Endometrium (tissue), 2 donors: ENCODE data around the gene ACER3.
"Not testable (repeated sequence)": the region's sequence is repeated elsewhere in the genome, so short reads cannot be mapped to it uniquely, and the experiment has no call there.

Source experiments
- FAIRE-seq: peaks from 2 replicates; lab custom pipeline; 2012; peaks lifted over from hg19 to GRCh38; lab: Jason Lieb, UNC
- donor health status: control.
- donor health status: control.

The ACER3 gene

DNA sequence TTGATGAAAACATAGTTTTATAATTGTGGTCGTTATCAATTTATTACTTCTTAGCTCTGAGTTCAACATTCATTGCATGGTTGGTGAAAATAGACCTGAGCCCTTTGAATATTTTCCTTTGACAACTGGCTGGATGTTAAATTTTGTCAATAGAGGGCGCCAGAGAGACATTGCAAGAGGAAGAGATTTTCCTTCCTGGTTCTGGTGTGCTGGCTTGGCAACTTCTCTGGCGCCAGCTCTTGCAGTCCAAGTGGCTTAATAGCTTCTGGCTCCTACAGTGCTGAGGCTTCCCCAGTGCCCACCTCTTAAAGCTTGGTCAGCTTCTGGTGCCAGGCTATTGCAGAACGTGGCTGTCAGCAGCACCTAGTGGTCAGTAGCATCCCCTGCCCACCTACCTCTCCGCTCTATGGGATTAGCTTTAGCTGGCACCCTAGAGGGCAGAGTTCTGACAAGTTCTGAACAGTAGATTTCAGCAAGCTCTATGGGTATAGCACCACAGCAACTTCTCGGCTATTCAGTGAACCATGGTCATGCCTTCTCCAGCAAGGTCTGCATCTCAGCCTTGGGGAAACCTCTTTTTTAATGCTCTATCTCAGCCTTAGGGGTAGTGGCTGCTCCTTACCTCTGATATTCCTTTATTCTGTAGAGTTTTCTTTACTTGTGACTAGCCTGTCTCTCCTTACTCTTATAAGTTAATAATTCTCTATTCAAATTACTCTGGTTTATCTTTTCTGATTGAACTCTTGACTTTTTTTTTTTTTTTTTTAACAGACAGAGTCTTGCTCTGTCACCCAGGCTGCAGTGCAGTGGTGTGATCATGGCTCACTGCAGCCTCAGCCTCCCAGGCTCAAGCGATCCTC, 59.4 kb downstream of the ACER3 start:
- FAIRE-seq, result peak; percentile 79

DNA sequence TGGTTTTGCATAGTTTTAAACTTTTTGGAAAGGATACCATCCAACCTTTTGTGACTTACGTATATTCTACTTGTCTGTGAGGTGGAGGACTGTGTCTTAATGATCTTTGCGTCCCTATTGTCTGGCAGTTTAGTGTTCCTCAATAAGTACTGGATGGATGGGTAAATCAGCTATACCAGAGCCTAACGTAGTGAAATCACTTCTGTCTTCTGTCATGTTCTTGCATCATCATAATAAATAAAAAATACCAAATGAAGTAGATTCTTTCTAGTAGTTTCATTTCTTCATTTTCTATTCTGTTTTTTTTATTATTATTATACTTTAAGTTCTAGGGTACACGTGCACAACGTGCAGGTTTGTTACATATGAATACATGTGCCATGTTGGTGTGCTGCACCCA, 66.4 kb downstream of the ACER3 start:
- FAIRE-seq, result no peak

DNA sequence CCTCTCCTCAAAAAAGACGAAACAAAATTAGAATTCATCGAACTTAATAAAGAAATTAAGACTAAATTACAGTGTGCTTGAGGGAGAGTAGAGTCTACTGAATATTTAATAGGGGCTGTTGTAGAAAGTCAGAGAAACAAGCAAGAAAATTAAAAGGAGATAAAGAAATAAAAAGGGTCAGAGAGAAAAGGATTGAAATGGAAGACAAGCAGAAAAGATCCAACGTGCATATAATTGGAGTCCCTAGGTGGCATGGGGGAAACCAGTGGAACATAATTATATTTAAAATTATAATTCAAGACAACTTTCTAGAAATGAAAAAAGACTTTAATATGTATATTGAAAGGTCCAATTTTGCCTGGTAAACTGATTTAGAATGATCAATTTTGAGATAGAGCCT, 74.3 kb downstream of the ACER3 start:
- no peak for FAIRE-seq

DNA sequence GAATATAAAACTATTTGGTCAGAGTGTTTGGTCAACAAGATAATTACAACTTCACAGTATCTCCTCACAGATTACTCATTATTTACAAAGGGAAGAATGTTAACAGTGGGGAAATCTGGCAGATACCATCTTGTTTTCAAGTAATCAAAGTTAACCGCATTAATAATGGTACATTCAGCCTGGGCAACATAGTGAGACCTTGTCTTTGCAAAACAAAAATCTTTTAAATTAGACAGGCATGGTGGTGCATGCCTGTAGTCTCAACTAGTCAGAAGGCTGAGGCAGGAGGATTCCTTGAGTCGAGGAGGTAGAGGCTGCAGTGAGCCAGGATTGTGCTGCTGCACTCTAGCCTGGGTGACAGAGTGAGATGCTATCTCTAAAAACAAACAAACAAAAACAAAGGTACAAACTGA, 78.5 kb downstream of the ACER3 start:
- FAIRE-seq, result no peak

DNA sequence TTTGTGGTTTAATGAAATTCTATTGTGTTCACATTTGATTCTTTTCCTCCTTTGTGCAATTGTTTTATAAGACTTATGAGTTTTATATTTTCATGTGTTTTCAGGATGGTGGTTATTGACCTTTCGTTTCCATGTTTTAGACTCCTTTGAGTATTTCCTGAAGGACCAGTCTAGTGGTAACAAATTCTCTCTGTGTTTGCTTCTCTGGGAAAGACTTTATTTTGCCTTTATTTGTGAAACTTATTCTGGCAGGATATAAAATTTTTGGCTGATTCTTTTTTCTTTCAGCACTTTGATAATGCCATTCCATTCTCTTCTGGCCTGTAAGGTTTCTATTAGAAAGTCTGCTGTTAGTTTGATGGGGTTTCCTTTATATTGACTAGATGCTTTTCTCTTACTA, 83.5 kb downstream of the ACER3 start:
- no peak for FAIRE-seq

GRCh38 chr11:76946223-76946622, 85.5 kb downstream of the ACER3 start:
- FAIRE-seq, result no peak

DNA sequence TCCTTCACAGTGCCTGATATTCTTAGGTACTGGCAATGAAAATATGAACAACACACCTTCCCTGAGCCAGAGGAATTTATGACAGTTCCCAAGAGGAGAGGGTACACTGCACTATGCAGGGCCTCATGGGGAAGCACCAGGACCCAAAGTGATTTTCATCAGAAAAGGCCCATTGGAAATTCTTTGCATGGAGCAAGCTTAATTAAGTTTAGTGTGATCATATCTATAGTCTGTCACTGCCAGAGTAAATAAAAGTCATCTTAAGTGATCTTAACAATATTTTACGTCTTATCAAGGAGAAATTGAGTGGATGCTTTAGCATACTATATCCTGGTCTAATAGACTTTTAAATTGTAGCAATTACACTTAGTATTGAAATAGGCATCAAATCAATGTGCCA, 86.5 kb downstream of the ACER3 start:
- FAIRE-seq, result no peak

GRCh38 chr11:76947800-76948199, 87.1 kb downstream of the ACER3 start:
- no peak for FAIRE-seq

GRCh38 chr11:76955459-76956114, 94.9 kb downstream of the ACER3 start:
- FAIRE-seq, result no peak

- FAIRE-seq, result no peak
Measured at GRCh38 chr11:76962583-76963416, 102.1 kb downstream of the ACER3 start.

- FAIRE-seq, result not testable (repeated sequence)
Measured at GRCh38 chr11:76963417-76964168, 102.9 kb downstream of the ACER3 start.

DNA sequence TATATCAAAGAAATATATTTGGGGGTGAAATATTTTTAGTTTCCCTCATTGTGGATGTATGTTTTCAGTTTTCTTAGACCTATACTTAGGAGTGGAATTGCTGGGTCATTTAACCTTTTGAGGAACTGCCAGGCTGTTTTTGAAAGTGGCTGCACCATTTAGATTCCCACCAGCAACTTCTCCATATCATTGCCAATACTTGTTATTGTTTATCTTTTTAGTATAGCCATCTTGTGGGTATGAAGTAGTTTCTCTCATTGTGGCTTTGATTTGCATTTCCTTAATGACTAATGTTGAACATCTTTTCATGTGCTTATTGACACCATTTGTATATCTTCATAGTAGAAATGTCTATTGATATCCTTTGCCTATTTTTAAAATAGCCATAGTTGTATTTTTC, 111.3 kb downstream of the ACER3 start:
- FAIRE-seq, result no peak

- no peak for FAIRE-seq
Measured at GRCh38 chr11:76974179-76974891, 113.6 kb downstream of the ACER3 start.

DNA sequence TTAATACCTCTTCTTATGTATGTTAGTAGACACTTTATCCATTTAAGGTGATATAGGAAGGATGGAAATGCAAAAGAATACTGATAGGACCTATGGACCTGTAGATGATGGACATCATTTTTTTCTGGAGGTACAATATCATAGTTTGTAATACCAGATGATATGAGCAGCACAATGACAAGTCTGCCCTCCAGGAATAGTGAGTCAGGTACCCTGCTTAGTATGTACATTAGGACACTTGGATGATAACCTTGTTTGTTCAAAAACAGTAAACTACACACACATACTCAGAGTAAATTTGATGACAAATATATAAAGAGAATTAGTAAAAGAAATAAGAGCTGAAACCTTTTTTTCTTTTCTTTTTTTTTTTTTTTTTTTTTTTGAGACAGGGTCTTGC, 114.8 kb downstream of the ACER3 start:
- FAIRE-seq, result no peak

GRCh38 chr11:76977791-76978190, 117.1 kb downstream of the ACER3 start:
- FAIRE-seq, result no peak

DNA sequence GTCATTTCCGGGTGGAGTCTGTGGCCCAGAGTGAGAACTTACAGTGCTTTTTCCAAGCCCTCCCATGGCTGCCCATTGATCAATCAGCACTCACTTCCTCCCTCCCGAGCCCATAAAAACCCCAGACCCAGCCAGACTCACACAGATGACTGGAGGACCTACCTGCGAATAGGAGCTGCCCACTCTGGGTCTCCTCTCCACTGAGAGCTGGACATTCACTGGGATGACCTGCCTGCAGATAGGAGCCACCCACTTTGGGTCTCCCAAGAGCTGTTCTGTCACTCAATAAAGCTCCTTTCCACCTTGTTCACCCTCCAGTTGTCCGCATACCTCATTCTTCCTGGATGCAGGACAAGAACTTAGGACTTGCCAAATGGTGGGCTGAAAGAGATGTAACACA, 117.5 kb downstream of the ACER3 start:
- FAIRE-seq, result no peak

DNA sequence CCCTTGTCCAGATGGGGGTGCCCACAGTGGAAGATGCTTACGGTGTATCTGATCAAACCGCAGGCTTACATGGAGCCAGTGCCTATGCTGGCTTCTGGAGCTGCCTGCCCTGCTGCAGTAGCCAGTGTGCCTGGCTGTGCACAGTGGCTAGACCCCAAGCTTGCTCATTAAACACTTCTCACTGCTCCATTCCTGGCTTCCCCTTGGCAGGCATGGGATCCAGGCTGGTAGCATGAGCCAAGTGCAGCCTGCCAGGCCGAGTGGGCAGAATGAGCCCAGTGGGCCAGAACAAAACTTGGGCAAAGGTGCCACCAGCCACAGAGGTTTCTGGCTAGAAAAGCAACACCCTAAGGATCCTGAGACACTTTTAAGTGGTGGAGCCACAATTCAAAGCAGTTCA, 118.1 kb downstream of the ACER3 start:
- no peak for FAIRE-seq

- no peak for FAIRE-seq
Measured at GRCh38 chr11:76980196-76980595, 119.5 kb downstream of the ACER3 start.

- FAIRE-seq, result no peak
Measured at GRCh38 chr11:76984743-76985142, 124.0 kb downstream of the ACER3 start.

GRCh38 chr11:76987203-76987602, 126.5 kb downstream of the ACER3 start:
- no peak for FAIRE-seq

- no peak for FAIRE-seq
Measured at GRCh38 chr11:76990628-76991027, 129.9 kb downstream of the ACER3 start.
